NB4 (cell line): Measurements from ENCODE around the gene PACS1.

ENCODE experiments used
- DNase-seq: peaks from one replicate; pipeline ENCODE4 v3.0.0; 2010; ENCODE audit warnings: low read depth
- H3K4me3 ChIP-seq: one replicate; pipeline ENCODE4 v1.5.1; 2011; ENCODE audit warnings: mild to moderate bottlenecking, low read depth, low read length, moderate library complexity
- MAX ChIP-seq: IDR thresholded peaks from 2 replicates; pipeline ENCODE4 v1.6.1; 2011; ENCODE audit warnings: low read depth, low read length
- MYC ChIP-seq: IDR thresholded peaks from 2 replicates; pipeline ENCODE4 v1.6.1; 2011; ENCODE audit warnings: low read depth, low read length
- POLR2A ChIP-seq: IDR thresholded peaks from 2 replicates; pipeline ENCODE4 v1.6.1; 2011; ENCODE audit warnings: mild to moderate bottlenecking; ENCODE audit not compliant: insufficient read length; ENCODE audit errors: extremely low read depth
- TF ChIP-seq, protein P1 (sequence below): IDR thresholded peaks from one replicate; pipeline ENCODE4 v1.5.1; 2012; ENCODE audit warnings: low read depth, low read length

Gene PACS1

GRCh38 chr11:66194391-66194790, 124.3 kb downstream of the PACS1 start:
- H3K4me3 ChIP-seq, result no peak overlapping the region
- no peak for TF ChIP-seq POLR2A
- no peak for TF ChIP-seq MAX
- no peak for TF ChIP-seq MYC
- TF ChIP-seq, protein P1, sequence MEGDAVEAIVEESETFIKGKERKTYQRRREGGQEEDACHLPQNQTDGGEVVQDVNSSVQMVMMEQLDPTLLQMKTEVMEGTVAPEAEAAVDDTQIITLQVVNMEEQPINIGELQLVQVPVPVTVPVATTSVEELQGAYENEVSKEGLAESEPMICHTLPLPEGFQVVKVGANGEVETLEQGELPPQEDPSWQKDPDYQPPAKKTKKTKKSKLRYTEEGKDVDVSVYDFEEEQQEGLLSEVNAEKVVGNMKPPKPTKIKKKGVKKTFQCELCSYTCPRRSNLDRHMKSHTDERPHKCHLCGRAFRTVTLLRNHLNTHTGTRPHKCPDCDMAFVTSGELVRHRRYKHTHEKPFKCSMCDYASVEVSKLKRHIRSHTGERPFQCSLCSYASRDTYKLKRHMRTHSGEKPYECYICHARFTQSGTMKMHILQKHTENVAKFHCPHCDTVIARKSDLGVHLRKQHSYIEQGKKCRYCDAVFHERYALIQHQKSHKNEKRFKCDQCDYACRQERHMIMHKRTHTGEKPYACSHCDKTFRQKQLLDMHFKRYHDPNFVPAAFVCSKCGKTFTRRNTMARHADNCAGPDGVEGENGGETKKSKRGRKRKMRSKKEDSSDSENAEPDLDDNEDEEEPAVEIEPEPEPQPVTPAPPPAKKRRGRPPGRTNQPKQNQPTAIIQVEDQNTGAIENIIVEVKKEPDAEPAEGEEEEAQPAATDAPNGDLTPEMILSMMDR, result no peak
- no peak for DNase-seq

DNA sequence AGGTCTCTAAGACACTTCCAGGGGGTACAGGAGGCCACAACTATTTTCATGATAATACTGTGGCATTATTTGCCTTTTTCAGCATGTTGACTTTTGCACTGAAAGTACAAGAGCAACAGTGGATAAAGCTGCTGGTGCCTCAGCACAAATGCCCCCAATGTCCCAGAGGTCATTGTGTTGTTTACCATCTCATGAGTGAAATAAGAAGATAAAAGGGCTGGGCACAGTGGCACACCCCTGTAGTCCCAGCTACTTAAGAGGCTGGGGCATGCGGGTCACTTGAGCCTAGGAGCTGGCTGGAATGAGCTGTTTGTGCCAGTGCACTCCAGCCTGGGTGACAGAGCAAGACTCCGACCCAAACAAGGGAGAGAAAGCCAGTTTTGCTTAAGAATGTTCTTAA, 125.8 kb downstream of the PACS1 start:
- no peak for TF ChIP-seq POLR2A
- no peak for TF ChIP-seq MYC
- TF ChIP-seq, protein P1, result no peak
- TF ChIP-seq MAX, result no peak
- no peak for DNase-seq
- no peak overlapping the region for H3K4me3 ChIP-seq

DNA sequence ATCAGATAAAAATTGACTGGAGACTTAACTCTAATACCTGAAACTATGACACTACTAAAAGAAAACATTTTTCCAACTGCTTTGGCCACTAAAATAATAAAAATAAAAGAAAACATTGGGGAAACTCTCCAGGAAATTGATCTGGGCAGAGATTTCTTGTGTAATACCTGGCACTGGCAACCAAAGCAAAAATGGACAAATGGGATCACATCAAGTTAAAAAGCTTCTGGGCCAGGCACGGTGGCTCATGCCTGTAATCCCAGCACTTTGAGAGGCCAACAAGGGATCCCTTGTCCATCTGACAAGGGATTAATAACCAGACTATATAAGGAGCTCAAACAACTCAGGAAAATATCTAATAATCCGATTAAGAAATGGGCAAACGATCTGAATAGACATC, 133.8 kb downstream of the PACS1 start:
- DNase-seq, result no peak
- no peak for TF ChIP-seq MYC
- TF ChIP-seq, protein P1, result no peak
- TF ChIP-seq POLR2A, result no peak
- no peak for TF ChIP-seq MAX
- H3K4me3 ChIP-seq, result no peak overlapping the region

DNA sequence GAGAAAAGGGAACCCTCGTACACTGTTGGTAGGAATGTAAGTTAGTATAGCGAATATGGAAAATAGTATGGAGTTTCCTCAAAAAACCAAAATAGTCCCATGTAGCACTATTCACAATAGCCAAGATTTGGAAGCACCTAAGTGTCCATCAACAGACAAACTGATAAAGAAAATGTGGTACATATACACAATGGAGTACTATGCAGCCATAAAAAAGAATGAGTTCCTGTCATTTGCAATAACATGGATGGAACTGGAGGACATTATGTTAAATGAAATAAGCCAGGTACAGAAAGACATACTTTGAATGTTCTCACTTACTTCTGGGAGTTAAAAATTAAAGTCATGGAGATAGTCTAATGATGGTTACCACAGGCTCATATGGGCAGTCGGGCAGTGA, 134.3 kb downstream of the PACS1 start:
- no peak for DNase-seq
- no peak for TF ChIP-seq POLR2A
- TF ChIP-seq, protein P1, result no peak
- TF ChIP-seq MAX, result no peak
- TF ChIP-seq MYC, result no peak
- H3K4me3 ChIP-seq, result no peak overlapping the region

GRCh38 chr11:66207816-66208215, 137.7 kb downstream of the PACS1 start:
- H3K4me3 ChIP-seq, result no peak overlapping the region
- TF ChIP-seq MAX (no peak), MYC (no peak), POLR2A (no peak)
- TF ChIP-seq, protein P1, result no peak
- DNase-seq, result no peak

DNA sequence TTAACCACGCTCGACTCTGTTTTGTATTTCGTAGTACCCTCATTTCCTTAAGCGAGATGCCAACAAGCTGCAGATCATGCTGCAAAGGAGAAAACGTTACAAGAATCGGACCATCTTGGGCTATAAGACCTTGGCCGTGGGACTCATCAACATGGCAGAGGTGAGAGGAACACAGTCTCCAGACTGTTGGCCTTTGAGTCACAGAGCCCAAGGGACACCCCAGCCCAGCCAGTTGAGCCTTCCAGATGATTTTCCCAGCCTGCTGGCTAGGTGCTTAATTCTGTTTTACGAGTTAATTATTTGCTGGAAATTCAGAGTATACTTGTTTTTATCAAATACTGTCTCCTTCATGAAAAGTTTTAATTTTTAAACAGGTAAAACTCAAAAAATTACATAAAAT, 141.0 kb downstream of the PACS1 start:
- DNase-seq, result no peak
- TF ChIP-seq, protein P1, result no peak
- no peak for TF ChIP-seq MAX
- no peak overlapping the region for H3K4me3 ChIP-seq
